HepG2 (cell line): ENCODE measurements around the gene OSBPL2. TPM values are rescaled to one million over a fixed set of nuclear protein-coding genes. Genes with fewer than 3 reads are reported as not detected.

ENCODE experiments used
- ATM ChIP-seq: fragments of 450-650 bp; IDR thresholded peaks from 2 replicates; pipeline ENCODE4 v1.7.1; 2017; ENCODE audit warnings: mild to moderate bottlenecking, borderline replicate concordance
- CENPX ChIP-seq: sonication (generic); formaldehyde crosslinking; IDR thresholded peaks from 2 replicates; pipeline ENCODE4 v1.9.0; 2021; ENCODE audit warnings: mild to moderate bottlenecking, missing genetic modification reagents, moderate library complexity
- ETV6 ChIP-seq: sonication (generic); formaldehyde crosslinking; conservative IDR thresholded peaks from 2 replicates; pipeline ENCODE4 v1.4.0; 2020; ENCODE audit warnings: missing genetic modification reagents
- HIVEP1 ChIP-seq: sonication (generic); formaldehyde crosslinking; IDR thresholded peaks from 2 replicates; pipeline ENCODE4 v1.4.0; 2020; ENCODE audit warnings: mild to moderate bottlenecking, missing genetic modification reagents
- IKZF4 ChIP-seq: sonication (generic); formaldehyde crosslinking; IDR thresholded peaks from 2 replicates; pipeline ENCODE4 v1.5.1; 2020; ENCODE audit warnings: borderline replicate concordance, mild to moderate bottlenecking, low read depth, missing genetic modification reagents; ENCODE audit errors: not compliant biosample characterization
- MAFF ChIP-seq: IDR thresholded peaks from 2 replicates; pipeline ENCODE4 v1.6.1; 2011; ENCODE audit warnings: low read depth, low read length, improper control_type of control experiment
- MBD4 ChIP-seq: IDR thresholded peaks from 2 replicates; pipeline ENCODE4 v1.6.1; 2012; ENCODE audit warnings: low read length, inconsistent platforms, borderline replicate concordance
- MTA3 ChIP-seq: sonication (generic); formaldehyde crosslinking; IDR thresholded peaks from 2 replicates; pipeline ENCODE4 v1.4.0; 2020; ENCODE audit warnings: missing genetic modification reagents
- NRL ChIP-seq: sonication (generic); formaldehyde crosslinking; IDR thresholded peaks from 2 replicates; pipeline ENCODE4 v1.5.0; 2020; ENCODE audit warnings: missing genetic modification reagents, mild to moderate bottlenecking, moderate library complexity, borderline replicate concordance
- RCOR2 ChIP-seq: IDR thresholded peaks from 2 replicates; pipeline ENCODE4 v1.6.1; 2016; ENCODE audit warnings: missing biosample characterization, missing genetic modification reagents
- SMAD3 ChIP-seq: sonication (generic); formaldehyde crosslinking; IDR thresholded peaks from 2 replicates; pipeline ENCODE4 v1.4.0; 2020; ENCODE audit warnings: missing genetic modification reagents
- SOX13 ChIP-seq, 3 experiments: fragments of 450-650 bp in 1 of 3; sonication (generic) in 1 of 3; formaldehyde crosslinking in 1 of 3; IDR thresholded peaks in 2 of 3; conservative IDR thresholded peaks in 1 of 3; 2 replicates each; pipeline versions ENCODE4 v1.5.0 to v1.6.1; 2016 to 2020; ENCODE audit warnings: antibody characterized with exemption in 1 of 3, mild to moderate bottlenecking in 1 of 3, missing compliant biosample characterization in 1 of 3, missing genetic modification reagents in 1 of 3, moderate library complexity in 1 of 3
- TAF1 ChIP-seq: sonication (generic); formaldehyde crosslinking; IDR thresholded peaks from 2 replicates; pipeline ENCODE4 v1.4.0; 2020; ENCODE audit warnings: missing genetic modification reagents
- TEF ChIP-seq: sonication (generic); formaldehyde crosslinking; IDR thresholded peaks from 2 replicates; pipeline ENCODE4 v1.5.0; 2020; ENCODE audit warnings: missing genetic modification reagents
- TFAP4 ChIP-seq: sonication (generic); IDR thresholded peaks from 2 replicates; pipeline ENCODE4 v1.6.1; 2016; ENCODE audit warnings: low read depth, borderline replicate concordance
- THAP11 ChIP-seq: IDR thresholded peaks from 2 replicates; pipeline ENCODE4 v1.6.1; 2016; ENCODE audit warnings: missing biosample characterization, missing genetic modification reagents
- ZBTB20 ChIP-seq: sonication (generic); formaldehyde crosslinking; IDR thresholded peaks from 2 replicates; pipeline ENCODE4 v1.8.1; 2023; ENCODE audit warnings: missing genetic modification reagents, low read depth, mild to moderate bottlenecking, borderline replicate concordance
- ZBTB46 ChIP-seq: sonication (generic); formaldehyde crosslinking; IDR thresholded peaks from 2 replicates; pipeline ENCODE4 v1.4.0; 2020; ENCODE audit warnings: mild to moderate bottlenecking, missing genetic modification reagents, borderline replicate concordance
- ZMYM2 ChIP-seq: sonication (generic); formaldehyde crosslinking; IDR thresholded peaks from 2 replicates; pipeline ENCODE4 v1.8.0; 2022; ENCODE audit warnings: mild to moderate bottlenecking, missing genetic modification reagents
- ZNF264 ChIP-seq: sonication (generic); formaldehyde crosslinking; IDR thresholded peaks from 2 replicates; pipeline ENCODE4 v1.4.0; 2020; ENCODE audit warnings: missing genetic modification reagents
- ZNF543 ChIP-seq: sonication (generic); formaldehyde crosslinking; IDR thresholded peaks from 2 replicates; pipeline ENCODE4 v1.4.0; 2020; ENCODE audit warnings: mild to moderate bottlenecking, missing genetic modification reagents
- polyA plus RNA-seq, 8 experiments: library from polyadenylated mRNA; depleted of rRNA in 3 of 8; stranded (reverse) in 7 of 8; unstranded in 1 of 8; fragments of >200 nt; fragmentation: Illumina TruSeq in 4 of 8; extraction: Trizol in 4 of 8; gene quantifications; 2 replicates each; pipeline versions ENCODE4 v1.2.1 to v1.2.3, GENCODE V29; 2011 to 2016; ENCODE audit warnings: low read depth in 4 of 8, missing spikeins in 1 of 8, mixed read lengths in 1 of 8; ENCODE audit not compliant: insufficient read depth in 1 of 8
- total RNA-seq, 5 experiments: library from RNA; depleted of rRNA; stranded (reverse); fragments of >200 nt; fragmentation: Illumina TruSeq; extraction: Trizol; gene quantifications; 2 replicates each; pipeline ENCODE4 v1.2.3, GENCODE V29; 2016; ENCODE audit warnings: low read depth in 1 of 5
- TF ChIP-seq, protein P1 (sequence below): sonication (generic); formaldehyde crosslinking; IDR thresholded peaks from 2 replicates; pipeline ENCODE4 v1.4.0; 2020; ENCODE audit warnings: missing genetic modification reagents
- TF ChIP-seq, protein P2 (sequence below): sonication (generic); formaldehyde crosslinking; IDR thresholded peaks from 2 replicates; pipeline ENCODE4 v1.4.0; 2020; ENCODE audit warnings: mild to moderate bottlenecking, missing genetic modification reagents
- TF ChIP-seq, protein P3 (sequence below): sonication (generic); formaldehyde crosslinking; IDR thresholded peaks from 2 replicates; pipeline ENCODE4 v1.4.0; 2020; ENCODE audit warnings: missing genetic modification reagents

OSBPL2 gene
- total and polyA plus RNA-seq, 2 of the 13 experiments (the other 11 are each of a cell fraction or from before 2014, with no cell fraction given), result 18.5 to 37.4 TPM

- no peak for TF ChIP-seq ZMYM2
- peak; percentile 92; the same call in 1 of the 2 replicates for TF ChIP-seq ETV6
- no peak; the same call in 1 of the 2 replicates for TF ChIP-seq NRL (CRISPR knock-in tag)
- TF ChIP-seq SMAD3 (CRISPR knock-in tag), result 0 out of 2 replicates have a peak, but pooled peaks have one; percentile 52
- TF ChIP-seq, protein P1, sequence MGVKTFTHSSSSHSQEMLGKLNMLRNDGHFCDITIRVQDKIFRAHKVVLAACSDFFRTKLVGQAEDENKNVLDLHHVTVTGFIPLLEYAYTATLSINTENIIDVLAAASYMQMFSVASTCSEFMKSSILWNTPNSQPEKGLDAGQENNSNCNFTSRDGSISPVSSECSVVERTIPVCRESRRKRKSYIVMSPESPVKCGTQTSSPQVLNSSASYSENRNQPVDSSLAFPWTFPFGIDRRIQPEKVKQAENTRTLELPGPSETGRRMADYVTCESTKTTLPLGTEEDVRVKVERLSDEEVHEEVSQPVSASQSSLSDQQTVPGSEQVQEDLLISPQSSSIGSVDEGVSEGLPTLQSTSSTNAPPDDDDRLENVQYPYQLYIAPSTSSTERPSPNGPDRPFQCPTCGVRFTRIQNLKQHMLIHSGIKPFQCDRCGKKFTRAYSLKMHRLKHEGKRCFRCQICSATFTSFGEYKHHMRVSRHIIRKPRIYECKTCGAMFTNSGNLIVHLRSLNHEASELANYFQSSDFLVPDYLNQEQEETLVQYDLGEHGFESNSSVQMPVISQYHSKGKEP (CRISPR knock-in tag), result peak; percentile 81; the same call in 1 of the 2 replicates
- TF ChIP-seq RCOR2 (CRISPR knock-in tag), result no peak
- no peak for TF ChIP-seq ATM
- no peak for TF ChIP-seq MBD4
- no peak for TF ChIP-seq SOX13 (IDR thresholded peaks at IDR 0.05)
- peak in 1 of 2 experiments; percentile 33; a peak in 1 of 4 replicates for TF ChIP-seq SOX13 (CRISPR knock-in tag; conservative IDR thresholded peaks at IDR 0.05 in 1 of 2, IDR thresholded peaks at IDR 0.05 in 1 of 2)
- TF ChIP-seq THAP11 (CRISPR knock-in tag), result peak; percentile 68
- TF ChIP-seq ZNF264 (CRISPR knock-in tag), result no peak
- TF ChIP-seq, protein P2, sequence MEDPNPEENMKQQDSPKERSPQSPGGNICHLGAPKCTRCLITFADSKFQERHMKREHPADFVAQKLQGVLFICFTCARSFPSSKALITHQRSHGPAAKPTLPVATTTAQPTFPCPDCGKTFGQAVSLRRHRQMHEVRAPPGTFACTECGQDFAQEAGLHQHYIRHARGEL, result no peak
- TF ChIP-seq TEF (CRISPR knock-in tag), result no peak; the same call in 1 of the 2 replicates
- TF ChIP-seq ZBTB20 (CRISPR knock-in tag), result no peak
- peak; percentile 88 for TF ChIP-seq ZNF543 (CRISPR knock-in tag)
- TF ChIP-seq, protein P3, sequence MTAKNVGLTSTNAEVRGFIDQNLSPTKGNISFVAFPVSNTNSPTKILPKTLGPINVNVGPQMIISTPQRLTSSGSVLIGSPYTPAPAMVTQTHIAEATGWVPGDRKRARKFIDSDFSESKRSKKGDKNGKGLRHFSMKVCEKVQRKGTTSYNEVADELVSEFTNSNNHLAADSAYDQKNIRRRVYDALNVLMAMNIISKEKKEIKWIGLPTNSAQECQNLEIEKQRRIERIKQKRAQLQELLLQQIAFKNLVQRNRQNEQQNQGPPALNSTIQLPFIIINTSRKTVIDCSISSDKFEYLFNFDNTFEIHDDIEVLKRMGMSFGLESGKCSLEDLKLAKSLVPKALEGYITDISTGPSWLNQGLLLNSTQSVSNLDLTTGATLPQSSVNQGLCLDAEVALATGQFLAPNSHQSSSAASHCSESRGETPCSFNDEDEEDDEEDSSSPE (CRISPR knock-in tag), result peak; percentile 60
- peak; percentile 82 for TF ChIP-seq IKZF4 (CRISPR knock-in tag)
- TF ChIP-seq TFAP4, result peak; percentile 62; the same call in 1 of the 2 replicates
- TF ChIP-seq ZBTB46 (CRISPR knock-in tag), result no peak
- TF ChIP-seq MTA3 (CRISPR knock-in tag), result no peak
- no peak; the same call in 1 of the 2 replicates for TF ChIP-seq TAF1
- no peak for TF ChIP-seq HIVEP1 (CRISPR knock-in tag)
- no peak for TF ChIP-seq CENPX (CRISPR knock-in tag)
- TF ChIP-seq MAFF, result no peak
Observed at GRCh38 chr20:62219992-62220665, 18.2 kb upstream of the OSBPL2 start, which contains the start of gene HRH3 (continued).
